A549 (cell line): ENCODE measurements around the gene MAST2. TPM values are rescaled to one million over a fixed set of nuclear protein-coding genes. Genes with fewer than 3 reads are reported as not detected.
"Not testable (repeated sequence)": the region's sequence is repeated elsewhere in the genome, so short reads cannot be mapped to it uniquely, and the experiment has no call there.

ENCODE experiments used
- ATAC-seq, 2 experiments: fragments of 200-7000 bp in 1 of 2; fragments of >200 bp in 1 of 2; cut with Nextera tagmentation in 1 of 2; cut with Tn5 transposase in 1 of 2; 3 replicates each; pipeline versions ENCODE4 v1.8.0 to v1.9.1; 2018 to 2020; ENCODE audit warnings: mild to moderate bottlenecking in 1 of 2, moderate library complexity in 1 of 2
- CTCF ChIA-PET: fragments of 300-600 bp; sonication (Branson Sonifier 250); formaldehyde crosslinking; extraction: SDS; loops from one replicate; lab custom pipeline; 2021; ENCODE audit warnings: antibody characterized with exemption, inconsistent platforms; lab: Yijun Ruan, JAX
- POLR2A ChIA-PET: fragments of 350-600 bp; formaldehyde crosslinking; extraction: SDS; loops from one replicate; lab custom pipeline; 2021; ENCODE audit warnings: antibody characterized with exemption, inconsistent platforms; lab: Yijun Ruan, JAX
- DNase-seq, 2 experiments: peaks; one replicate each; pipeline versions ENCODE4 v3.0.0 to v3.0.0-alpha.2; 2011 to 2016; ENCODE audit warnings: low read depth in 1 of 2, low spot score in 1 of 2
- FAIRE-seq: peaks from 2 replicates; lab custom pipeline; 2011; peaks lifted over from hg19 to GRCh38; lab: Jason Lieb, UNC
- H3K27ac ChIP-seq, 2 experiments: fragments of >200 bp; sonication (Bioruptor Twin); formaldehyde crosslinking; 3 replicates each; pipeline ENCODE4 v1.5.1; 2016 to 2017
- H3K4me1 ChIP-seq: fragments of >200 bp; sonication (Bioruptor Twin); formaldehyde crosslinking; 3 replicates; pipeline ENCODE4 v1.6.1; 2016
- H3K4me2 ChIP-seq: fragments of >200 bp; sonication (Bioruptor Twin); formaldehyde crosslinking; 3 replicates; pipeline ENCODE4 v1.6.1; 2016
- H3K4me3 ChIP-seq: fragments of >200 bp; sonication (Bioruptor Twin); formaldehyde crosslinking; 3 replicates; pipeline ENCODE4 v1.5.1; 2016
- H3K9me3 ChIP-seq: fragments of >200 bp; sonication (Bioruptor Twin); formaldehyde crosslinking; 3 replicates; pipeline ENCODE4 v1.6.1; 2016
- BHLHE40 ChIP-seq: IDR thresholded peaks from 2 replicates; pipeline ENCODE4 v1.6.1; 2012; ENCODE audit warnings: low read depth, low read length, inconsistent platforms
- CBX2 ChIP-seq: fragments of 200-600 bp; sonication (generic); IDR thresholded peaks from 2 replicates; pipeline ENCODE4 v1.6.1; 2016; ENCODE audit warnings: low read depth, mild to moderate bottlenecking, borderline replicate concordance
- CEBPB ChIP-seq, 2 experiments: fragments of >200 bp in 1 of 2; sonication (Bioruptor Twin) in 1 of 2; formaldehyde crosslinking in 1 of 2; IDR thresholded peaks; 2 replicates each; pipeline ENCODE4 v1.6.1; 2012 to 2016
- EHMT2 ChIP-seq: fragments of 200-600 bp; sonication (generic); IDR thresholded peaks from 2 replicates; pipeline ENCODE4 v1.6.1; 2016; ENCODE audit warnings: antibody characterized with exemption, low read depth, mild to moderate bottlenecking, moderate library complexity
- EP300 ChIP-seq, 2 experiments: fragments of >200 bp; sonication (Bioruptor Twin); formaldehyde crosslinking; IDR thresholded peaks; 2 replicates in 1 of 2; 3 replicates in 1 of 2; pipeline ENCODE4 v1.6.1; 2016 to 2017
- ESRRA ChIP-seq: fragments of 150-350 bp; IDR thresholded peaks from 2 replicates; pipeline ENCODE4 v1.6.1; 2014; ENCODE audit warnings: mild to moderate bottlenecking, low read length, borderline replicate concordance
- FOSB ChIP-seq: fragments of 250-450 bp; sonication (Bioruptor Pico); IDR thresholded peaks from 2 replicates; pipeline ENCODE4 v1.5.0; 2020; ENCODE audit warnings: mild to moderate bottlenecking, moderate library complexity
- HDAC2 ChIP-seq: fragments of 200-600 bp; sonication (generic); IDR thresholded peaks from 2 replicates; pipeline ENCODE4 v1.6.1; 2016
- HES2 ChIP-seq: fragments of >200 bp; sonication (Bioruptor Twin); formaldehyde crosslinking; IDR thresholded peaks from 2 replicates; pipeline ENCODE4 v1.6.1; 2016
- HOXA7 ChIP-seq: fragments of 250-450 bp; sonication (Bioruptor Pico); IDR thresholded peaks from 2 replicates; pipeline ENCODE4 v1.5.0; 2020; ENCODE audit warnings: mild to moderate bottlenecking, moderate library complexity
- JUN ChIP-seq, 2 experiments: fragments of >200 bp; sonication (Bioruptor Twin); formaldehyde crosslinking; IDR thresholded peaks; 2 replicates in 1 of 2; 3 replicates in 1 of 2; pipeline ENCODE4 v1.6.1; 2016 to 2017
- JUNB ChIP-seq: fragments of >200 bp; sonication (Bioruptor Twin); formaldehyde crosslinking; IDR thresholded peaks from 2 replicates; pipeline ENCODE4 v1.6.1; 2016
- KDM1A ChIP-seq: fragments of 200-600 bp; sonication (generic); IDR thresholded peaks from 2 replicates; pipeline ENCODE4 v1.6.1; 2016; ENCODE audit warnings: low read depth, mild to moderate bottlenecking
- KDM5A ChIP-seq: fragments of 200-600 bp; sonication (generic); IDR thresholded peaks from 2 replicates; pipeline ENCODE4 v1.6.1; 2016; ENCODE audit warnings: antibody characterized with exemption, mild to moderate bottlenecking
- NFE2L2 ChIP-seq: fragments of 150-350 bp; conservative IDR thresholded peaks from 2 replicates; pipeline ENCODE4 v1.6.1; 2014; ENCODE audit warnings: low read length
- NPAS2 ChIP-seq: fragments of 250-450 bp; sonication (Bioruptor Pico); IDR thresholded peaks from 2 replicates; pipeline ENCODE4 v1.8.0; 2022; ENCODE audit warnings: mild to moderate bottlenecking, moderate library complexity, borderline replicate concordance
- POLR2A ChIP-seq: IDR thresholded peaks from 2 replicates; pipeline ENCODE4 v1.6.1; 2012; ENCODE audit warnings: mild to moderate bottlenecking, low read length
- RAD21 ChIP-seq, 2 experiments: fragments of >200 bp in 1 of 2; sonication (Bioruptor Twin) in 1 of 2; formaldehyde crosslinking in 1 of 2; IDR thresholded peaks in 1 of 2; conservative IDR thresholded peaks in 1 of 2; 2 replicates in 1 of 2; 3 replicates in 1 of 2; pipeline ENCODE4 v1.6.1; 2012 to 2018; ENCODE audit warnings: inconsistent platforms in 1 of 2
- RFX5 ChIP-seq: fragments of 450-650 bp; IDR thresholded peaks from 2 replicates; pipeline ENCODE4 v1.7.1; 2014; ENCODE audit warnings: antibody characterized with exemption, mild to moderate bottlenecking, moderate library complexity
- RNF2 ChIP-seq: fragments of 200-600 bp; sonication (generic); IDR thresholded peaks from 2 replicates; pipeline ENCODE4 v1.6.1; 2016; ENCODE audit warnings: low read depth, mild to moderate bottlenecking, antibody characterized with exemption, moderate library complexity, borderline replicate concordance
- SMC3 ChIP-seq: fragments of >200 bp; sonication (Bioruptor Twin); formaldehyde crosslinking; IDR thresholded peaks from 3 replicates; pipeline ENCODE4 v1.6.1; 2018; ENCODE audit warnings: inconsistent platforms
- SREBF2 ChIP-seq: fragments of 450-650 bp; IDR thresholded peaks from 2 replicates; pipeline ENCODE4 v1.6.1; 2014; ENCODE audit warnings: mild to moderate bottlenecking, moderate library complexity
- TFCP2L1 ChIP-seq: fragments of 250-450 bp; sonication (Bioruptor Pico); IDR thresholded peaks from 2 replicates; pipeline ENCODE4 v1.5.0; 2021; ENCODE audit warnings: mild to moderate bottlenecking
- ZNF302 ChIP-seq: fragments of 250-450 bp; sonication (Bioruptor Pico); IDR thresholded peaks from 2 replicates; pipeline ENCODE4 v1.9.0; 2021; ENCODE audit warnings: inconsistent platforms, mild to moderate bottlenecking, moderate library complexity
- ZSCAN20 ChIP-seq: fragments of 250-450 bp; sonication (Bioruptor Pico); IDR thresholded peaks from 2 replicates; pipeline ENCODE4 v1.8.0; 2022; ENCODE audit warnings: mild to moderate bottlenecking, moderate library complexity
- WGBS: methylation state at CpG from one replicate; pipeline ENCODE4 v1.1.6; 2017; ENCODE audit errors: missing lambda C conversion rate; 5-methylcytosine and 5-hydroxymethylcytosine counted together
- polyA plus RNA-seq, 4 experiments: library from polyadenylated mRNA; depleted of rRNA in 3 of 4; stranded (reverse); fragments of >200 nt; fragmentation: RNase III in 1 of 4; extraction: RNeasy Plus Mini Kit Qiagen cat#74134 plus additional on column Dnase treatment in 1 of 4; gene quantifications; 2 replicates in 3 of 4; 3 replicates in 1 of 4; pipeline ENCODE4 v1.2.3, GENCODE V29; 2011 to 2017
- TF ChIP-seq, protein P1 (sequence below): fragments of 450-650 bp; IDR thresholded peaks from 2 replicates; pipeline ENCODE4 v1.6.1; 2014; ENCODE audit warnings: antibody characterized with exemption

The MAST2 gene
- polyA plus RNA-seq, 2 of the 4 experiments (the other 2 are of a cell fraction), result 19.3 to 20.5 TPM

DNA sequence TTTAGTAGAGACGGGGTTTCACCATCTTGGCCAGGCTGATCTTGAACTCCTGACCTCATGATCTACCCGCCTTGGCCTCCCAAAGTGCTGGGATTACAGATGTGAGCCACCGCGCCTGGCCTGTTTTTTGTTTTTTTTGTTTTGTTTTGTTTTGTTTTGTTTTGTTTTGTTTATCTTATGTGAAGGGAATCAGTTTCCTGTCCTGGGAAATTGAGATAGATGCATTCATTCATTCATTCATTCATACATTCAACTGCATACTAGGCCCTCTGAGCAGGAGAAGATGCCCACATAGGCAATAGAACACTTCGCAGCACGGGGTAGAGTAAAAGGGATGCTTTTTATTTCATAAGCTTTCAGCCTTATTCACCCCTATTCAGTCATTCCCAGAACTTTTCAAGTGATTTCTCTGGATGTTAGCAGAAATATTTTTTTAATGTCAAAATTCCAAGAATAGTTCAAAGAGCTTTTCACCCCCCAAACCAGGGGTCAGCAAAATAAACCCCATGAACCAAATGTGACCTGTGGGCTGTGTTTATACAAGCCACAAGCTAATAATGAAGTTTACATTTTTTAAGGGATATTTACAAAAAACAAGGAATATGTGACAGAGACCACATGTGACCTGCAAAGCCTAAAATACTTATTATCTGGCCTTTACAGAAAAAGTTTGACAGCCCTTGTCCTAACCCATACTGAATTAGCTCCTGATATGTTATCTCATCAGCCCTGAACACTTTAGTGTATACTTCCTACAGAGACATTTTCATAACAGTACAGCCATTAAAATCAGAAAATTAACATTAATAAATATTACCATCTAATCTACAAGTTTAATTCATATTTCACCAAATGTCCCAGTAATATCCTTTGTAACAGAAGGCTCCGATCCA lies 127.1 kb downstream of the MAST2 start:
- Histone ChIP-seq H3K4me3 (no peak overlapping the region), H3K27ac (0 out of 6 replicates have a peak overlapping the region, but pooled peaks of 1 of the 2 experiments have one; percentile 1), H3K9me3 (no peaks in the 10 kb centered on the region), H3K4me2 (no peak overlapping the region; the same call in 2 of the 3 replicates), H3K4me1 (peaks cover 23% of the 10 kb centered on the region)
- POLR2A ChIA-PET, result no interaction called here
- TF ChIP-seq SMC3, result no peak
- no peak for TF ChIP-seq NFE2L2
- no peak for TF ChIP-seq EHMT2
- TF ChIP-seq, protein P1, sequence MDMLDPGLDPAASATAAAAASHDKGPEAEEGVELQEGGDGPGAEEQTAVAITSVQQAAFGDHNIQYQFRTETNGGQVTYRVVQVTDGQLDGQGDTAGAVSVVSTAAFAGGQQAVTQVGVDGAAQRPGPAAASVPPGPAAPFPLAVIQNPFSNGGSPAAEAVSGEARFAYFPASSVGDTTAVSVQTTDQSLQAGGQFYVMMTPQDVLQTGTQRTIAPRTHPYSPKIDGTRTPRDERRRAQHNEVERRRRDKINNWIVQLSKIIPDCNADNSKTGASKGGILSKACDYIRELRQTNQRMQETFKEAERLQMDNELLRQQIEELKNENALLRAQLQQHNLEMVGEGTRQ, result no peak
- no peak for TF ChIP-seq FOSB
- TF ChIP-seq CBX2, result no peak
- TF ChIP-seq RNF2, result no peak
- TF ChIP-seq POLR2A, result no peak
- TF ChIP-seq HES2, result no peak
- no peak for TF ChIP-seq KDM1A
- no peak for TF ChIP-seq HOXA7 (CRISPR knock-in tag)
- no peak for TF ChIP-seq HDAC2
- no peak for TF ChIP-seq SREBF2
- FAIRE-seq, result no peak
- no peak for ATAC-seq
- 88% methylated on average over 7 of the region's 7 CpGs for WGBS
- CTCF ChIA-PET, result no interaction called here
- no peak for DNase-seq

DNA sequence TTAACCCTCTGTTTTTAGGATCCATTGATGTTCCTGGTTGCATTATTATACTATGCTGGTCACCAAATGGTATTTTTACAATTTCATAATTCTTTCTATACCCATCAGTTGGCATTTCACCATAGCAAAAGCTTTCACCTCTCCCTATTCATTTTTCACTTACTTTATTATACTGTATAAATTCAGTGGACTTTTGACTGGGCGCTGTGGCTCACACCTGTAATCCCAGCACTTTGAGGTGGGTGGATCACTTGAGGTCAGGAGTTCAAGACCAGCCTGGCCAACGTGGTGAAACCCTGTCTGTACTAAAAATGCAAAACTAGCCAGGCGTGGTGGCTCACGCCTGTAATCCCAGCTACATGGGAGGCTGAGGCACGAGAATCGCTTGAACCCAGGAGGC lies 128.8 kb downstream of the MAST2 start:
- DNase-seq, H3K4me2 ChIP-seq, POLR2A ChIA-PET, FAIRE-seq, H3K27ac ChIP-seq, H3K4me3 ChIP-seq, H3K9me3 ChIP-seq, ATAC-seq: not testable (repeated sequence)
- CTCF ChIA-PET, result interaction anchor here (0.7 kb wide), 1 partner anchor 49 kb away, joined by 3 read pairs; no protein-coding TSS in a partner anchor
- peaks cover 23% of the 10 kb centered on the region for H3K4me1 ChIP-seq
- 82% methylated on average over 6 of the region's 6 CpGs for WGBS

- CTCF ChIA-PET, result interaction anchor here (1.1 kb wide), 1 partner anchor 17 kb away, joined by 3 read pairs; no protein-coding TSS in a partner anchor
- DNase-seq (no peak), ATAC-seq (no peak), FAIRE-seq (no peak)
- H3K9me3 ChIP-seq, result no peaks in the 10 kb centered on the region
- POLR2A ChIA-PET, result no interaction called here
- 91% methylated on average over 3 of the region's 3 CpGs for WGBS
- no peak for TF ChIP-seq KDM5A
- TF ChIP-seq ZSCAN20, result no peak
- no peak for TF ChIP-seq RFX5
- TF ChIP-seq JUN (IDR thresholded peaks at IDR 0.05), result no peak
- no peak for TF ChIP-seq JUNB
- TF ChIP-seq ESRRA, result no peak
- no peak for TF ChIP-seq CBX2
- TF ChIP-seq CEBPB (IDR thresholded peaks at IDR 0.05), result no peak
- TF ChIP-seq NFE2L2, result no peak
- no peak for TF ChIP-seq NPAS2 (CRISPR knock-in tag)
- no peak for TF ChIP-seq TFCP2L1 (CRISPR knock-in tag)
- no peak for TF ChIP-seq RAD21 (conservative IDR thresholded peaks at IDR 0.05 in 1 of 2, IDR thresholded peaks at IDR 0.05 in 1 of 2)
- TF ChIP-seq BHLHE40, result no peak
- no peak for TF ChIP-seq EP300 (IDR thresholded peaks at IDR 0.05)
- no peak for TF ChIP-seq ZNF302 (CRISPR knock-in tag)
- H3K4me2 ChIP-seq, result no peak overlapping the region
- no peak overlapping the region for H3K4me3 ChIP-seq
- no peak overlapping the region for H3K27ac ChIP-seq
- peaks cover 8% of the 10 kb centered on the region; the same call in 2 of the 3 replicates for H3K4me1 ChIP-seq
Observed at GRCh38 chr1:45934947-45935346, 131.5 kb downstream of the MAST2 start.
